Mononuclear cell (primary cell): ENCODE data around the gene MCM8. TPM values are rescaled to one million over a fixed set of nuclear protein-coding genes. Genes with fewer than 3 reads are reported as not detected.

ENCODE experiments used
- H3K27me3 ChIP-seq: 2 replicates; pipeline ENCODE4 v1.6.0; 2011; ENCODE audit warnings: low read length, control low read depth; ENCODE audit not compliant: insufficient read depth
- H3K4me1 ChIP-seq: 2 replicates; pipeline ENCODE4 v1.5.1; 2011; ENCODE audit warnings: mild to moderate bottlenecking, low read length, control low read depth; ENCODE audit not compliant: insufficient read depth
- H3K4me3 ChIP-seq: 2 replicates; pipeline ENCODE4 v1.5.1; 2011; ENCODE audit warnings: mild to moderate bottlenecking, low read length, moderate library complexity
- H3K9me3 ChIP-seq: 2 replicates; pipeline ENCODE4 v1.5.1; 2011; ENCODE audit warnings: low read depth, mild to moderate bottlenecking, control low read depth, low read length
- total RNA-seq: library from RNA; depleted of rRNA; stranded (reverse); fragments of >200 nt; gene quantifications from one replicate; pipeline ENCODE4 v1.2.3, GENCODE V29; 2012

MCM8 gene
- total RNA-seq, 1 donor: 2.0 TPM

- Histone ChIP-seq H3K4me1 (no peaks in the 10 kb centered on the region), H3K4me3 (no peak overlapping the region), H3K9me3 (no peaks in the 10 kb centered on the region), H3K27me3 (no peaks in the 10 kb centered on the region)
Measured at GRCh38 chr20:6037082-6037481, 86.6 kb downstream of the MCM8 start.

- H3K4me1 ChIP-seq: no peaks in the 10 kb centered on the region
- no peak overlapping the region for H3K4me3 ChIP-seq
- H3K27me3 ChIP-seq: no peaks in the 10 kb centered on the region
- no peaks in the 10 kb centered on the region for H3K9me3 ChIP-seq
Measured at GRCh38 chr20:6038256-6038655, 87.8 kb downstream of the MCM8 start.

- no peaks in the 10 kb centered on the region for H3K4me1 ChIP-seq
- H3K4me3 ChIP-seq: no peak overlapping the region
Measured at GRCh38 chr20:6039766-6040165, 89.3 kb downstream of the MCM8 start.

GRCh38 chr20:6040540-6040939 lies 90.1 kb downstream of the MCM8 start:
- H3K4me1 ChIP-seq: no peaks in the 10 kb centered on the region
- no peaks in the 10 kb centered on the region for H3K9me3 ChIP-seq
- H3K27me3 ChIP-seq: no peaks in the 10 kb centered on the region
- H3K4me3 ChIP-seq: no peak overlapping the region

More at GRCh38 chr20:6039766-6040165, 89.3 kb downstream of the MCM8 start:
- no peaks in the 10 kb centered on the region for H3K27me3 ChIP-seq
- no peaks in the 10 kb centered on the region for H3K9me3 ChIP-seq

- no peaks in the 10 kb centered on the region for H3K4me1 ChIP-seq
- no peaks in the 10 kb centered on the region for H3K9me3 ChIP-seq
- H3K27me3 ChIP-seq: no peaks in the 10 kb centered on the region
- H3K4me3 ChIP-seq: no peak overlapping the region
Measured at GRCh38 chr20:6040958-6041807, 90.7 kb downstream of the MCM8 start.

- Histone ChIP-seq H3K9me3 (no peaks in the 10 kb centered on the region), H3K4me1 (no peaks in the 10 kb centered on the region), H3K4me3 (no peak overlapping the region), H3K27me3 (no peaks in the 10 kb centered on the region)
Measured at GRCh38 chr20:6041808-6042265, 91.4 kb downstream of the MCM8 start.

- H3K4me3 ChIP-seq: no peak overlapping the region
- no peaks in the 10 kb centered on the region for H3K4me1 ChIP-seq
- no peaks in the 10 kb centered on the region for H3K9me3 ChIP-seq
- H3K27me3 ChIP-seq: no peaks in the 10 kb centered on the region
Measured at GRCh38 chr20:6044115-6044514, 93.7 kb downstream of the MCM8 start.

- H3K27me3 ChIP-seq: peaks cover 3% of the 10 kb centered on the region
- H3K9me3 ChIP-seq: no peaks in the 10 kb centered on the region
- no peaks in the 10 kb centered on the region for H3K4me1 ChIP-seq
- H3K4me3 ChIP-seq: no peak overlapping the region
Measured at GRCh38 chr20:6045566-6045965, 95.1 kb downstream of the MCM8 start.

GRCh38 chr20:6046432-6046831 lies 96.0 kb downstream of the MCM8 start:
- Histone ChIP-seq H3K4me3 (no peak overlapping the region), H3K4me1 (no peaks in the 10 kb centered on the region), H3K27me3 (peaks cover 11% of the 10 kb centered on the region), H3K9me3 (no peaks in the 10 kb centered on the region)

- Histone ChIP-seq H3K27me3 (peaks cover 28% of the 10 kb centered on the region), H3K4me3 (no peak overlapping the region), H3K9me3 (no peaks in the 10 kb centered on the region), H3K4me1 (peaks cover 10% of the 10 kb centered on the region)
Measured at GRCh38 chr20:6048391-6048790, 97.9 kb downstream of the MCM8 start.

Other genes with a start within 250 kb of the MCM8 start
- 1.8 TPM for gene SHLD1, start 200.3 kb upstream of the MCM8 start, total RNA-seq
- gene CHGB, start 39.1 kb upstream of the MCM8 start, total RNA-seq: 0.10 TPM
- 5.2 TPM for gene TRMT6, start 119 bp upstream of the MCM8 start, total RNA-seq
- 10.1 TPM for gene CRLS1, start 55.5 kb downstream of the MCM8 start, total RNA-seq
- gene LRRN4, start 103.4 kb downstream of the MCM8 start, total RNA-seq: not detected
- under 0.01 TPM for gene FERMT1, start 172.4 kb downstream of the MCM8 start, total RNA-seq